GM19239 (cell line): ENCODE measurements around the gene HOXD9.

Source experiments
- DNase-seq: peaks from one replicate; pipeline ENCODE4 v3.0.0; 2011; ENCODE audit warnings: low spot score; ENCODE audit not compliant: insufficient read length
- FAIRE-seq: peaks from 2 replicates; lab custom pipeline; 2011; peaks lifted over from hg19 to GRCh38; lab: Jason Lieb, UNC

Gene HOXD9

GRCh38 chr2:176160986-176161824, 38.7 kb downstream of the HOXD9 start:
- no peak for DNase-seq
- FAIRE-seq = no peak

DNA sequence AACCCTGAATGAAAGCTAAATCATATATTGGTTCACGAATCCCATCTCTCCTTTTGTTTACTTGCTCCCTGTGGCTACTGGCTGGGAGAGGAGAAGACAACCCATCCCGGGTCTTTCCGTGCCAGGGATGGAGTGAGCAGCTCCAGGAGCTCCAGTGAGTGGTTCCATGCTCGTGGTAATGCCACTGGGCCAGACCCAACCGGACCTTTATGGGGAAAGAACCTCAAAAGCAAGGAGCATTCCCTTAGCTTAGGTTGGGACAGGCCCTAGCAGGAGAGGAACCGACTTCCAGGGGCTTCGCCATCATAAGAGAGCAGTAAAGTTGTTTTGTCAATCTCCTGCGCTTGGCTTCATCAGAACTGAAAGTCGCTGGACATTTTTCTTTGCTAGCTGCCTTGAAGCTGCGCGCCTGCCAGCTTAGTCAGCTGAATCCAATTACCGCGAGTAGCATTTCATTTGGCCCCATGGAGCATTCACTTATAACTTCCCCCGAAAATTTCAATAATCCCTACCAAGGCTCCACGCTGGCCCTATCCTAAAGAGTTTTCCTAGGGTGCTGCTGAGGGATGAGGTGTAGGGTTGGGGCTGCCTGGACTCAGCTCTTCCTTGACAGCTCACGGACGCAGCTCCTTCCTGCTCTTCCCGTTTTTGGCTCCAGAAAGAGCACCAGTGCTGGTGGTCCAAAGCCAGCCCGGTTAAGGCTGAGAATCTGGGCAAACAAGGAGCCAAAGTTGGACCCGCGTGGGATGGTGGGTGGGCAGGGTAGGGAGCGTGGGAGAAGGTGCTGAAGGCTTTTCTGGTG, 39.5 kb downstream of the HOXD9 start:
- DNase-seq (no peak), FAIRE-seq (no peak)

DNA sequence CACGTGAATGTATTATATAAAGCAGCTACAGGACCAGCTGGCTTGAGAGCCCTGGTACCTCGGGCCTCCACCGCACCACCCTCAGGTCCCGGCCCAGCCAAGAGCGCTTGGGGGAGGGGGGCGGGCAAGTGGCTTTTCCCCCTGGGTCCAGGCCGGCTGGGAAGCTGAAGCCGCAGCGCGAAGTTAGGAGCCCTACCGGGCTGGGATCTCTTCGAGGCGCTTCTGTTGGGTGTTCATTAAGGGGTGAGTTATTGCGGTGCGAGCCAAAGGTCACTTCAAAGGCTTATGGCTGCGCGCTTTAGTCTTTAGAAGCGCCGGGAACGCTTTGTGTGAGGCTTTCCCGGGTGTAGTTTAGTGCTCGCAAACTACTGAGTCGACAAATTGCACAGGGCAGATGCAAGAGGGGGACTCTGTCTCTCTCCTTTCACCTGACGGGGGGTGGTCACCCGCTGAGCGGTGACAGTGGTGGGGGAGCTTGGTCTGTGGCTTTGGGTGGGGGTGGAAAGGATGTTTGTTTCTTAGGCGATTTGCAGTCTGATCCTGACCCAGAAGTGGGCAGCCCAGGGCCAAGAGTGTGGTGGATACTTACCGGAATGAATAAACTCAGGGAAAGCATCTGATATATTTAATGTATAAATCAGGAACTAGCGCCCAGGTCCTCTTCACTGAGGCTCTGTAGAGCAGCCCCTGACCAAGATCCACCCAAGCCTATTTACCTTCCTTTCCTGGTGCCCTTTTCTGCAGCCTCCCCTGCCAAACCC, 40.6 kb downstream of the HOXD9 start:
- DNase-seq (no peak), FAIRE-seq (no peak)

DNA sequence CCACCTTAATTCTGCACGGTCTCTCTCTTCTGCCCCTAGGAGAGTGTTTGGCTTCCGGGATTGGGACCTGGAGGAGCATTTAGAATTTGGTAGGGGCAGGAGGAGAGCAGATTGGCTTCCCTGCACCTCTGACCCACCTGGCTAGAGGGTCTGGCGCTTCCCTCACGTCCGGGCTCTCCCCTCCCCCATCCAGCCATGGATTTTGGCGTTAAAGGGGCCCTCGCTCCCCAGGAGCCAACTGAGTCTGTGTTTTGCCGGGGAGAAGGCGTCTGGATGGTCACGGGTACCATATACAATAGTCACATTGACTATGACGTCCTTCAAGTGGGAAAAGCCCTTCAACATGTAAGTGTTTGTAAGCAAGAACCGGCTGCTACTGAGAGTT, 41.1 kb downstream of the HOXD9 start:
- FAIRE-seq = no peak
- DNase-seq = no peak

- DNase-seq (no peak), FAIRE-seq (no peak)
Observed at GRCh38 chr2:176164201-176164600, 41.7 kb downstream of the HOXD9 start.

DNA sequence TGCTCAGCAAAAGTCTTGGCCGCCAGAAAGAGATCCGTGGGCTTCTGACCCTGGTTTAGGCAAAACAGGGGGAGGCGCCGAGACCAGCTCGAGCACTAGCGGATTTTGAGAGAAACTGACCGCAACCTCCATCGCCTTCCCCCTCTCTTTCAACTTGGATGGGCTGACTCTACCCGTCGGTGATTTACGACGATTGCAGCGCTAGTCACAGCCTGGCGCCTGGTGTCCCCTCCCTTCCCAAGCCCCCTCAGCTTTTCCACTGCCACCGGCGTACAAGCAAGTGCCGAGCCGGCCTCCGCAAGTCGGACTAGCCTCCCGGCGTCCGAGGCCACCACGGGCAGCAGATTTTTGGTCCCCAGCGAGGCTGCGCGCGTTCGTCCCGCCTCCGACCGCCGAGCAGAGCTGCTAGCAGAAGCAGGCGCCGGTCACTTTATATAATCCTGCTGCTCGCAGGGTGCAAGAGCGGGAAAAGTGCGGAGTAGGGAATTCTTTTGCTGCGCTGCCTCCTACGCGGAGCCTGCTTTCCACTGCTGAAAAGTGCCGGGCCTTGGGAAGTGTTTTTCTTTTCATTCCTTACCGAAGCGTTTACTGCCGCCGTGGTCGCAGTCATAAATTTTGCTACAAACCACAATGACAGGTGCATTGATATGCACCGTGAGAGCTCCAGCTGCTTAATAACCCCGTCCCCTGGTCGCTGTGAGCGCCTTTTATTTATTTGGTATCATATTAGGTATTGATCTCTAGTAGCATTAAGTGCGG, 42.3 kb downstream of the HOXD9 start:
- no peak for DNase-seq
- FAIRE-seq = no peak

GRCh38 chr2:176165370-176166050, 43.0 kb downstream of the HOXD9 start:
- FAIRE-seq = no peak
- DNase-seq = no peak

- no peak for FAIRE-seq
- no peak for DNase-seq
Observed at GRCh38 chr2:176166272-176166671, 43.8 kb downstream of the HOXD9 start.

GRCh38 chr2:176167398-176167797, 44.9 kb downstream of the HOXD9 start:
- DNase-seq = no peak

DNA sequence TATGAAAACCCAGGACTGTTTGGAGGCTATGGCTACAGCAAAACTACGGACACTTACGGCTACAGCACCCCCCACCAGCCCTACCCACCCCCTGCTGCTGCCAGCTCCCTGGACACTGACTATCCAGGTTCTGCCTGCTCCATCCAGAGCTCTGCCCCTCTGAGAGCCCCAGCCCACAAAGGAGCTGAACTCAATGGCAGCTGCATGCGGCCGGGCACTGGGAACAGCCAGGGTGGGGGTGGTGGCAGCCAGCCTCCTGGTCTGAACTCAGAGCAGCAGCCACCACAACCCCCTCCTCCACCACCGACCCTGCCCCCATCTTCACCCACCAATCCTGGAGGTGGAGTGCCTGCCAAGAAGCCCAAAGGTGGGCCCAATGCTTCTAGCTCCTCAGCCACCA, 46.7 kb downstream of the HOXD9 start:
- no peak for FAIRE-seq

More at GRCh38 chr2:176167398-176167797, 44.9 kb downstream of the HOXD9 start:
- no peak for FAIRE-seq

DNA sequence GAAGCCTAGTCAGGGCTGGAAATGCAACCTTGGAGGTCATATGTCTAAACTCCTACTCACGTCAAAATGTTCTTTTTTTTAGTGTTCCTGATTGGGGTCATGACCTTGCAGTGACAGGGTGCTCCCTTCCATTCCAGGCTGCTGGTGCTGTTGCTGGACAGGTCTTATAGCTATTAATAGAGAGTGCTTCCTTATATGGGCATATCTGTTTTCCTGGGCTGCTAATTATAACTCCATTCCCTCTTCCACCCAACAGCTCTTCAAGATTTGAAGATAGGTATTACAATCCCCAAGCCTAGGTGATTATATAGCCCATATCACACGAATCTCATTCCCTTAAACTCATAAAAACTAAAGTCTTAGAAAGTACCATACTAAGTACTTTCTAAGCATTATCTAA, 47.2 kb downstream of the HOXD9 start:
- no peak for FAIRE-seq
- DNase-seq = no peak

More for the DNA sequence above, 46.7 kb downstream of the HOXD9 start:
- no peak for DNase-seq

GRCh38 chr2:176170602-176171305, 48.2 kb downstream of the HOXD9 start:
- FAIRE-seq (no peak), DNase-seq (no peak)

- FAIRE-seq = no peak
- no peak for DNase-seq
Observed at GRCh38 chr2:176171351-176172006, 49.0 kb downstream of the HOXD9 start.

- FAIRE-seq = no peak
Observed at GRCh38 chr2:176172007-176172894, 49.7 kb downstream of the HOXD9 start.

DNA sequence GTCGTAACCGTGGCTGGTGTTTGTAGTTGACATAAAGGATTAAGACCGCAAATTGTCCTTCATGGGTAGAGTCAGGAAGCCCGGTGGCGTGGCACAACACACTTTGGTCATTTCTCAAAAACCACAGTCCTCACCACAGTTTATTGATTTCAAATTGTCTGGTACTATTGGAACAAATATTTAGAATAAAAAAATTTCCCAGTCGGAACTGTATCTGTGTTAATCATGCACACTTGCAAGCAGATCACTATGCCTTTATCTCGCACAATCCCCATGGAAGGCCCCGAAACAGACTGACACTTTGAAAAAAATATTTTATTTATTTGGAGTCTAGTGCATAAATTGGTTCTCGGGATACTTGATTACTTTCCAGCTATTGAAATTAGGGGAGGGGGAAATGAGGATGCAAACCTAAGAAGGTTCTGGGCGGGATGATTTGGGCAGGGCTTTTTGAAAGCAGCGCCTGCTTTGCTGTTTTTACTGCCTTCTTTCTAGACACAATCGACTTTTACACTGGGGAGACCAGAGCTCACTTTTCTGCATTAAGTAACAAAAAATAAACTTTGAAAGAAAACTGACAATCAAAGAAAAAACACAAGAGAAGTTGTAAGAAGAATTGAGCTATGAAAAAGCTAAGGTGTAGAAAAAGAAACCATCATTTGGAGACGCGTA, 50.5 kb downstream of the HOXD9 start:
- FAIRE-seq (no peak), DNase-seq (no peak)

More at GRCh38 chr2:176172007-176172894, 49.7 kb downstream of the HOXD9 start:
- no peak for DNase-seq

DNA sequence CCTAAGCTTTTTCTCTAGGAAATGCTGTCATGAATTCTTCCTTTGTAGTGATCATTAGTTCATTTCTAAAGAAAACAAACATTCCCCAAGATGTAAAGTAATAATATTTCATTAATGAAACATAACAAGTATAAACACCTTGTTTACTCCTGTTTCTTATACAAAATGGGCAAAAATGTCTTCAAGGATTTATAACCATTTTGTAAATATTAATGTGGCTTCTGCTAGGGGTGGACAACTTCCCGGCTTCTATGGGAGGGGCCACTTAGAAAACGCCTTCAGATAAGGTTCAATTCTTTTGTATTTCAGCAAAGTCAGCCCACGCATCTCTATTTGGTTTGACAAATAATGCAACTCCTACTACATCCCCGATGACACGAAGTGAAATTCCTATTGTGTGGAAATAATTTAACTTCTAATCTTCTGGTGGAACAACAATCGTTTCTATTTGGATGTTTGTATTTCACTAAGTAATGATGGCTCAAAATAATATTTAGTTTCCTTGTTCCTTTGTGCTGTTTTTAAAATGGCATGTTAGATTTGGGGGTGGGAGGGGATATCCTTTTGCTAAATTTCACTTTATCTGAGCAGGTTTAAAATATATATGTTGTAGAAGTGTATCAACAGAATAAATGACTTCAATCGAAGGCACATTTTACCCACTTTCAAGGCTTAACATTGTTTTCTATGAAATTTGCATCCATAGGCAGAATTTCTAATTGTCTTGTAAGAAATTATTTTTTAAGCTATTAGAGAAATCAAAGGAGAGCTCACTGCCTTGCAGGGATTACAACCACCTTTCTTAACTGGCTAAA, 51.3 kb downstream of the HOXD9 start:
- FAIRE-seq = no peak
- DNase-seq = no peak
